GM12864 (cell line): ENCODE measurements around the gene CYP4V2.

Source experiments
- DNase-seq: peaks from one replicate; pipeline ENCODE4 v3.0.0-alpha.2; 2011; ENCODE audit warnings: low read depth
- H3K4me3 ChIP-seq: 2 replicates; pipeline ENCODE4 v1.5.1; 2011; ENCODE audit warnings: mild to moderate bottlenecking, low read depth, low read length, control low read depth
- TF ChIP-seq, protein P1 (sequence below): IDR thresholded peaks from 2 replicates; pipeline ENCODE4 v1.5.1; 2011; ENCODE audit warnings: low read depth, mild to moderate bottlenecking, moderate library complexity, low read length, control low read depth, inconsistent platforms; ENCODE audit errors: missing control alignments

CYP4V2 gene

DNA sequence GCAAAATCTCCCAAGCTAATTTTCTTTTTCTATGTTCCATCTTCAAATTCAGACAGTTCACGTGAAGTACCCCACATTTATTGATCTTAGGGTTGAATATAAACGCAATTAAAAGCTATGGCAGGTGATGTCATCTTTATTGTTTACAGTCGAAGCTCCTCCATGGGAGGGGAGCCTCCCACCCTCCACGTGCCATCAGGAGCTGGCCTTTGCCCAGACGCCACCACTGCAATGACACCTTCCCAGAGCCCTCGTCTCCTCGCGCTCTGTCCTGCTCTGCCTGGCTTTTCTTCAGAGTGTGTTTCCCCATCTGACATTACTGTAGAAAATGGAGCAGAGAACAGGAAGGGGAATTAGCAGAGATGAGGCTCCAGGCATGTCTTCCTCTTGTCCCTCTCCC is 18.8 kb upstream of the CYP4V2 start:
- DNase-seq, result no peak
- TF ChIP-seq, protein P1, sequence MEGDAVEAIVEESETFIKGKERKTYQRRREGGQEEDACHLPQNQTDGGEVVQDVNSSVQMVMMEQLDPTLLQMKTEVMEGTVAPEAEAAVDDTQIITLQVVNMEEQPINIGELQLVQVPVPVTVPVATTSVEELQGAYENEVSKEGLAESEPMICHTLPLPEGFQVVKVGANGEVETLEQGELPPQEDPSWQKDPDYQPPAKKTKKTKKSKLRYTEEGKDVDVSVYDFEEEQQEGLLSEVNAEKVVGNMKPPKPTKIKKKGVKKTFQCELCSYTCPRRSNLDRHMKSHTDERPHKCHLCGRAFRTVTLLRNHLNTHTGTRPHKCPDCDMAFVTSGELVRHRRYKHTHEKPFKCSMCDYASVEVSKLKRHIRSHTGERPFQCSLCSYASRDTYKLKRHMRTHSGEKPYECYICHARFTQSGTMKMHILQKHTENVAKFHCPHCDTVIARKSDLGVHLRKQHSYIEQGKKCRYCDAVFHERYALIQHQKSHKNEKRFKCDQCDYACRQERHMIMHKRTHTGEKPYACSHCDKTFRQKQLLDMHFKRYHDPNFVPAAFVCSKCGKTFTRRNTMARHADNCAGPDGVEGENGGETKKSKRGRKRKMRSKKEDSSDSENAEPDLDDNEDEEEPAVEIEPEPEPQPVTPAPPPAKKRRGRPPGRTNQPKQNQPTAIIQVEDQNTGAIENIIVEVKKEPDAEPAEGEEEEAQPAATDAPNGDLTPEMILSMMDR, result no peak
- no peak overlapping the region for H3K4me3 ChIP-seq

DNA sequence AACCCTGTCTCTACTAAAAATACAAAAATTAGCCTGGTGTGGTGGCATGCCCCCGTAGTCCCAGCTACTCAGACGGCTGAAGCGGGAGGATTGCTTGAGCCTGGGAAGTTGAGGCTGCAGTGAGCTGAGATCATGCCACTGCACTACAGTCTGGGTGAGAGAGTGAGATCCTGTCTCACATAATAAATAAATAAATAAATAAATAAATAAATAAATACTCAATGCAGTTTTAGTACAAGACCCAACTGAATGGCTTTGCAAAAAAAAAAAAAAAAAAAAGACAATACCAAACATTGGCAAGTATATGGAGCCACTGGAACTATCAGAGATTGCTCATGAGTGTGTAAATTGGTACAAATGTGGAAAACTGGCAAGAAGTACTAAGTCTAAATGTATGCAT is 3.3 kb upstream of the CYP4V2 start:
- no peak for DNase-seq
- TF ChIP-seq, protein P1, result no peak
- no peak overlapping the region for H3K4me3 ChIP-seq

DNA sequence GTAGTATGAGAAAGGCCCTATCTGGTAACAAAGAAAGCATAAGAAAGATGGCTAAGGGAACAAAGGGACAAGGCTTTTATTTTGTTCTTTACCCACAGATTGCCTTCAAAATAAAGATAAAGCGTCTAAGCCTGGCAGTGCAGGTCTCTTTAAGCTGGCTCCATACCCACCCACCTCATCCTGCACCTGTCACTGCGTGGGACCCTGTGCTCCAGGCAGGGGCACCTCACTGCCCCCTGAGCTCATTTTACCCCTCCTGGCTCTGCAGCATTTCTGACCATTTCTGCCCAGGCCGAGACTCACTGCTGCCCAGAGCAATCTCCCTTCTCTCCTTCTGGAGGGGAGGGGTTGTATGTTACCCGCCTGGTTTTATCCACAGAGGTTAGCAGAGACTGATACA is 1.7 kb upstream of the CYP4V2 start:
- TF ChIP-seq, protein P1, result no peak
- no peak overlapping the region for H3K4me3 ChIP-seq
- DNase-seq, result no peak

DNA sequence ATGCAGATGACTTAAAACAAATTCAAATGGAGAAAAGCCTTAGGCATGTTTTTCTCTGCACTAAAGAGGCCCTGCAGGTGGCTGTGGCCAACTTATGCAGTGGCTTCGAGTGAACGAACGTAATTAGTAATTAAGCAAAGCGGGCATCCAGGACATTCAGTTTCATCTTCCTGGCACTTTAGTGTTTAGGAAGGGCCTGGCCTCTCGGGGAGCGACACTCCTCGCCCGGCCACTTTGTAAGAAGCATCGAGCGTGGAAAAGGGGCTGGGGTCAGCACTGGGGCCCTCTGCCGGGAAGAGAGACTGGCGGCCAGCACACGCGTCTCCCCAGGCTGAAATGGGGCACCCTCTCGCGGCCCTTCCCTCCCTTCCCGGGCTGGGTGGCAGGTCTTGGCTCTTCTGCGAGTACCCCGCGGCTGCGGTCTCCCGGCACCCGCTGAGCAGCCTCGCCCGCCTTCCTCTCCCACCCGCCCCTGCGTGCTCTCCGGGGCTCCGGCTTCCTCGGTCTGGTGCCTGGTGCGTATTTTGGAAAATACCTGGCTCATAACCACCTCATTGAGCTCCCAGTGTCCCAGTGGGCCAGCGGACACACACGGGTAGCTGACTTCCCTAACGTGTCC is 677 bp upstream of the CYP4V2 start:
- TF ChIP-seq, protein P1, result no peak
- DNase-seq, result no peak
- H3K4me3 ChIP-seq, result peak overlapping the region; percentile 89

DNA sequence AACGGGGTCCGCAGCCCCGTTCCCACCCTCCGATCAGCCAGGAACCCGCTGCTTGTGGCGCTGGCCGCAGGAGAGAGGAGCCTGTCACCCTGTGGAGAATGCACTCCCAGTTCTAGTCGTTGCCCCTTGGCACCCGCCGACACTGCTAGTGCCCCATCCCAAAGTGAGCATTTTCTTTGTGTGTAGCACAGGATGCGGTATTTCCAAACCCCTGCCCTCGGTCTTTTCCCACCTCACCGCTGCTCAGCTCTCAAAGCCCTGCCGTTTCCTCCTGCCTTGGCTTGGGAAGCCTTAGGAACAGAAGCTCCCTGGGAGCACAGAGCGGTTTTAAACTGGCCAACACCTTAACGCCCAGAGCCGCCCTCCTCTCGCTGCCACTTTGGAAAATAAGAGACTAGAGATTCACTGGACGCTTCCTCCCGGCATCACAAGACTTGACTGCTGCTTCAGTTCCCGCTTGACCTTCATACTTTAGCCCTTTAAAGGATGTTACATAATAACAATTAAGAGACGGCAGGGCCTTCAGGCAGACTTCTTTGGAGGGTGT is 772 bp downstream of the CYP4V2 start:
- H3K4me3 ChIP-seq, result peak overlapping the region; percentile 89
- DNase-seq, result no peak
- TF ChIP-seq, protein P1, result no peak

DNA sequence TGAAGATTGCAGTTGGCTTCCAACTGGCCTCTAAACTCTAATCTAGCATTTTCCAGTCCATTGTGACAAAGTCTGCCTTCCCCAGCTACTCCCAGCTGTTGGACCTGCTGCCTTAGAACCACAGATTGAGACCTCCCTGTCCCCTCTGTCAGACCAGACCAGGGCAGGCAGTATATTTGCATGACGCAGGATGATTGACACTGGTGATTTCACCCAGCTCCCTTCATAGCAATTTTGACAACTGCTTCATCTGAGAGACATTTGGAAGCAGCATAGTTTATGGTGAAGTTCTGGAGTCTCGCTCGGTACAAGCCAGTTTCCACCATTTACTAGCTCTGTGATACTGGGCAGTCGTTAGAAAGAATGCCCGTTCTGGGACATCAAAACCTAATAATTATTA is 2.5 kb downstream of the CYP4V2 start:
- TF ChIP-seq, protein P1, result no peak
- no peak overlapping the region for H3K4me3 ChIP-seq
- no peak for DNase-seq

DNA sequence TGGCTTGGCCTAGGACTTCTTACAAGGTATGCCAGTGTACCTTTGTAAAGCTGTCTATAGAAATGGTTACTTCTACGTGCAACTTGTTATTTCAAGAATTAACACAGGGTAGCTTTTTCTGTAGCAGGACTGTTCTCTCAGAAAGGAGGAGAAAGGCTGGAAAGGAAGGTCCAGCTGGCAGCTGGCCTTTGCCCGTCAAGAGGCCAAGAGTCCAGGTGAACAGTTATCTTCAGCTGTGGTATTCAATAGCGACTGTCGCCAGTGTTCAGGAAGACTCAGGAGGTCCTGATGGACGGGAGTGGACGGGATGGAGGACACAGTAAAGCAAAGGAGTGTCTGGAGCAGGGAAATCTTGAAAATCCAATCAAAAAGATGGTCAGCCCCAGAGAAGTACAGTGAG is 4.7 kb downstream of the CYP4V2 start:
- TF ChIP-seq, protein P1, result no peak
- DNase-seq, result no peak
- no peak overlapping the region for H3K4me3 ChIP-seq
